Large intestine (tissue), 3 donors: ENCODE data around the gene PDIA5. TPM values are rescaled to one million over a fixed set of nuclear protein-coding genes. Genes with fewer than 3 reads are reported as not detected.

Experiments used
- DNase-seq, 2 donors: peaks; one replicate each; pipeline versions ENCODE4 v3.0.0 to v3.0.0-alpha.2; 2013
- H3K27ac ChIP-seq: one replicate; pipeline ENCODE4 v1.5.1; 2013; ENCODE audit warnings: low read length
- H3K27me3 ChIP-seq: 2 replicates; pipeline ENCODE4 v1.6.1; 2013; ENCODE audit warnings: low read length; ENCODE audit not compliant: control insufficient read depth, insufficient read depth
- H3K36me3 ChIP-seq: 2 replicates; pipeline ENCODE4 v1.6.1; 2013; ENCODE audit warnings: low read length; ENCODE audit not compliant: control insufficient read depth, insufficient read depth
- H3K4me1 ChIP-seq: one replicate; pipeline ENCODE4 v1.6.1; 2013; ENCODE audit warnings: low read length; ENCODE audit not compliant: control insufficient read depth, insufficient read depth
- H3K4me3 ChIP-seq: one replicate; pipeline ENCODE4 v1.5.1; 2013; ENCODE audit warnings: low read length
- H3K9me3 ChIP-seq: one replicate; pipeline ENCODE4 v1.6.1; 2013; ENCODE audit warnings: mild to moderate bottlenecking, low read depth, low read length, moderate library complexity; ENCODE audit not compliant: control insufficient read depth
- WGBS: methylation state at CpG from one replicate; pipeline ENCODE4 v1.1.5; 2013; ENCODE audit warnings: low lambda C conversion rate; ENCODE audit not compliant: insufficient coverage; 5-methylcytosine and 5-hydroxymethylcytosine counted together
- polyA plus RNA-seq: library from polyadenylated mRNA; unstranded; fragments of 120-200 nt; gene quantifications from one replicate; pipeline ENCODE4 v1.2.1, GENCODE V29; 2013

PDIA5 gene
- polyA plus RNA-seq, 1 donor = 39.6 TPM

GRCh38 chr3:123026565-123027291 is 40.1 kb upstream of the PDIA5 start:
- H3K4me3 ChIP-seq = peak overlapping the region; percentile 47
- peaks cover 9% of the 10 kb centered on the region for H3K9me3 ChIP-seq
- 0% methylated on average over 5 of the region's 62 CpGs for WGBS
- peaks cover 16% of the 10 kb centered on the region for H3K4me1 ChIP-seq
- no peak overlapping the region for H3K27ac ChIP-seq
- DNase-seq = peak in 1 of 2 donors; percentile 56
- H3K27me3 ChIP-seq = peaks cover 87% of the 10 kb centered on the region
- no peaks in the 10 kb centered on the region for H3K36me3 ChIP-seq

- peaks cover 82% of the 10 kb centered on the region for H3K27me3 ChIP-seq
- H3K9me3 ChIP-seq = peaks cover 9% of the 10 kb centered on the region
- no CpG with 5 or more reads among the region's 94 CpGs for WGBS
- no peaks in the 10 kb centered on the region for H3K36me3 ChIP-seq
- H3K4me3 ChIP-seq = peak within 1 kb of the TSS; percentile 47
- no peak within 1 kb of the TSS for H3K27ac ChIP-seq
- peaks cover 16% of the 10 kb centered on the region for H3K4me1 ChIP-seq
- peak in 1 of 2 donors; percentile 45 for DNase-seq
Observed at GRCh38 chr3:123027292-123028232, 39.3 kb upstream of the PDIA5 start, which contains the start of gene SEMA5B. Gene SEMA5B (minus strand): TSS chr3:123027763. CDS start chr3:122961263, 66,500 bp downstream.

- 4% methylated on average over 8 of the region's 21 CpGs for WGBS
- Histone ChIP-seq H3K4me3 (peak overlapping the region; percentile 38), H3K27me3 (peaks cover 79% of the 10 kb centered on the region)
Observed at GRCh38 chr3:123028233-123028828, 38.5 kb upstream of the PDIA5 start.

GRCh38 chr3:123031051-123031450 is 35.8 kb upstream of the PDIA5 start:
- peaks cover 52% of the 10 kb centered on the region for H3K27me3 ChIP-seq

More at GRCh38 chr3:123028233-123028828, 38.5 kb upstream of the PDIA5 start:
- Histone ChIP-seq H3K36me3 (no peaks in the 10 kb centered on the region), H3K9me3 (peaks cover 9% of the 10 kb centered on the region), H3K27ac (no peak overlapping the region), H3K4me1 (peaks cover 16% of the 10 kb centered on the region)
- DNase-seq = peak; percentile 42 to 58

GRCh38 chr3:123032057-123032456 is 34.8 kb upstream of the PDIA5 start:
- Histone ChIP-seq H3K4me3 (no peak overlapping the region), H3K36me3 (no peaks in the 10 kb centered on the region), H3K27ac (no peak overlapping the region), H3K4me1 (peaks cover 13% of the 10 kb centered on the region), H3K27me3 (peaks cover 42% of the 10 kb centered on the region), H3K9me3 (peaks cover 4% of the 10 kb centered on the region)
- WGBS = 10% methylated on average over 2 of the region's 3 CpGs
- DNase-seq = no peak

More at GRCh38 chr3:123031051-123031450, 35.8 kb upstream of the PDIA5 start:
- H3K36me3 ChIP-seq = no peaks in the 10 kb centered on the region
- H3K4me1 ChIP-seq = peaks cover 16% of the 10 kb centered on the region
- H3K9me3 ChIP-seq = peaks cover 9% of the 10 kb centered on the region
- H3K27ac ChIP-seq = no peak overlapping the region
- DNase-seq = no peak
- H3K4me3 ChIP-seq = no peak overlapping the region
- WGBS = 71% methylated on average over 1 of the region's 4 CpGs

GRCh38 chr3:123034120-123034519 is 32.7 kb upstream of the PDIA5 start:
- Histone ChIP-seq H3K4me1 (peaks cover 4% of the 10 kb centered on the region), H3K27me3 (peaks cover 29% of the 10 kb centered on the region), H3K27ac (no peak overlapping the region), H3K9me3 (peaks cover 2% of the 10 kb centered on the region), H3K4me3 (no peak overlapping the region), H3K36me3 (no peaks in the 10 kb centered on the region)
- DNase-seq = no peak
- WGBS = no CpG with 5 or more reads among the region's 5 CpGs

GRCh38 chr3:123034996-123035395 is 31.8 kb upstream of the PDIA5 start:
- no peaks in the 10 kb centered on the region for H3K36me3 ChIP-seq
- no peak overlapping the region for H3K4me3 ChIP-seq
- H3K9me3 ChIP-seq = peaks cover 2% of the 10 kb centered on the region
- H3K27me3 ChIP-seq = peaks cover 20% of the 10 kb centered on the region
- DNase-seq = no peak
- no peak overlapping the region for H3K27ac ChIP-seq
- H3K4me1 ChIP-seq = peaks cover 4% of the 10 kb centered on the region
- 60% methylated on average over 1 of the region's 3 CpGs for WGBS

GRCh38 chr3:123036352-123037014 is 30.3 kb upstream of the PDIA5 start:
- peak in 1 of 2 donors; percentile 26 for DNase-seq
- Histone ChIP-seq H3K4me1 (peaks cover 4% of the 10 kb centered on the region), H3K27ac (no peak overlapping the region), H3K27me3 (peaks cover 8% of the 10 kb centered on the region), H3K36me3 (no peaks in the 10 kb centered on the region), H3K4me3 (no peak overlapping the region), H3K9me3 (no peaks in the 10 kb centered on the region)
- 83% methylated on average over 1 of the region's 8 CpGs for WGBS

- Histone ChIP-seq H3K36me3 (no peaks in the 10 kb centered on the region), H3K4me1 (peaks cover 4% of the 10 kb centered on the region), H3K9me3 (no peaks in the 10 kb centered on the region), H3K4me3 (no peak overlapping the region), H3K27ac (no peak overlapping the region), H3K27me3 (peaks cover 8% of the 10 kb centered on the region)
- no peak for DNase-seq
- no CpG with 5 or more reads among the region's 5 CpGs for WGBS
Observed at GRCh38 chr3:123037015-123037375, 29.8 kb upstream of the PDIA5 start.

GRCh38 chr3:123038751-123039150 is 28.1 kb upstream of the PDIA5 start:
- Histone ChIP-seq H3K27ac (no peak overlapping the region), H3K4me3 (no peak overlapping the region), H3K27me3 (peaks cover 5% of the 10 kb centered on the region), H3K4me1 (peaks cover 4% of the 10 kb centered on the region), H3K9me3 (no peaks in the 10 kb centered on the region), H3K36me3 (no peaks in the 10 kb centered on the region)
- no peak for DNase-seq
